BLaER1 treated with 17β-estradiol and CSF1 and Interleukin-3, amounts not matched to agents 10 nM and 100 nM (cell line): ENCODE data around the gene USP6.
"Not testable (repeated sequence)": the region's sequence is repeated elsewhere in the genome, so short reads cannot be mapped to it uniquely, and the experiment has no call there.

ENCODE experiments used
- H3K27ac ChIP-seq, 11 experiments: shearing (Covaris generic); formaldehyde crosslinking; 2 replicates each; pipeline ENCODE4 v1.8.1; 2022
- H3K27me3 ChIP-seq, 11 experiments: shearing (Covaris generic); formaldehyde crosslinking; 2 replicates each; pipeline ENCODE4 v1.8.1; 2022
- H3K36me3 ChIP-seq, 11 experiments: shearing (Covaris generic); formaldehyde crosslinking; 2 replicates each; pipeline ENCODE4 v1.8.1; 2022
- H3K4me1 ChIP-seq, 10 experiments: shearing (Covaris generic); formaldehyde crosslinking; 2 replicates each; pipeline ENCODE4 v1.8.1; 2022
- H3K4me2 ChIP-seq, 11 experiments: shearing (Covaris generic); formaldehyde crosslinking; 2 replicates each; pipeline ENCODE4 v1.8.1; 2022
- H3K4me3 ChIP-seq, 10 experiments: shearing (Covaris generic); formaldehyde crosslinking; 2 replicates each; pipeline ENCODE4 v1.8.1; 2022
- H3K9ac ChIP-seq, 11 experiments: shearing (Covaris generic); formaldehyde crosslinking; 2 replicates each; pipeline ENCODE4 v1.8.1; 2022
- H3K9me3 ChIP-seq, 11 experiments: shearing (Covaris generic); formaldehyde crosslinking; replicated peaks in 1 of 11; 2 replicates each; pipeline ENCODE4 v1.8.1; 2022
- H4K20me1 ChIP-seq, 11 experiments: shearing (Covaris generic); formaldehyde crosslinking; 2 replicates each; pipeline ENCODE4 v1.8.1; 2022
- Cebpa-rat ChIP-seq, 11 experiments: shearing (Covaris generic); IDR thresholded peaks; 2 replicates each; pipeline ENCODE4 v1.8.1; 2022

Gene USP6

DNA sequence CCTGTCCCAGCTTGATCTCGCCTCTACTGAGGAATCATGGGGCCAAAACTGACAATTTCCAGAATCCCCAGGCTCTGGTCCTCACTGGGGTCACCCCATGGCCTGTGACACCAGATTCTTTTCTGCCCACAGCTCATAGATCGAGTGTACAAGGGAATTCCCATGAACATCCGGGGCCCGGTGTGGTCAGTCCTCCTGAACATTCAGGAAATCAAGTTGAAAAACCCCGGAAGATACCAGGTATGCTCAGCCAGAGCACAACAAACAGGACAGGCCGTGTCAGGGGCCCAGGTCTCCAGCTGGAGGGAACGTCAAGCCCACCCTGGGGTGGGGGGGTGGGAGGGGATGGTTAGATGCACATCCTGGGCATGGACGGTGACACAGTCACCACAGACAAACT, 17.5 kb downstream of the USP6 start:
- no peak overlapping the region for H3K9ac ChIP-seq
- no peaks in the 10 kb centered on the region for H4K20me1 ChIP-seq
- no peaks in the 10 kb centered on the region for H3K36me3 ChIP-seq
- no peak for TF ChIP-seq Cebpa-rat (IDR thresholded peaks at IDR 0.05)
- H3K4me2 ChIP-seq, result no peak overlapping the region
- H3K27ac ChIP-seq, result no peak overlapping the region
- H3K4me1 ChIP-seq, result no peaks in the 10 kb centered on the region
- H3K9me3 ChIP-seq, result no peaks in the 10 kb centered on the region
- H3K4me3 ChIP-seq, result no peak overlapping the region
- H3K27me3 ChIP-seq, result no peaks in the 10 kb centered on the region

DNA sequence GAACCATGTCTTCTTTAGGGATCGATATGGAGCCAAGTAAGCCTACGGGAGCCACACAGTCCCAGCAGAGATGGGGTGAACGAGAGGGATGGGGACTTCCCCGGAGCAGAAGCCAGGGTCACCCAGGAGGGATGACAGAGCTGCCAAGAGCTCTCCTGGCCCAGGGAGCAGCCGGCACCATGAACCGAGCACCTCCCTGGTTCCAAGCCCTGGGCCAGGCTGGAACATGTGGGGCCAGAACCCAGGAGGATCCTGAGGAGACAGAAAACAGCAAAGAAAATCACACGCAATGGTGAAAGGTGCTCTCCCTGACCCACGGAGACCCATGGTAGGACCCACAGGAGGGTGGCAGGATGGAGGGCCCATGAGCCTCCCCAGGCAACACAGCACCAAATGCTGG, 18.1 kb downstream of the USP6 start:
- not testable (repeated sequence) for H3K27me3 ChIP-seq, H3K36me3 ChIP-seq, H3K27ac ChIP-seq, H3K9ac ChIP-seq, H3K9me3 ChIP-seq, H3K4me2 ChIP-seq, H4K20me1 ChIP-seq, H3K4me3 ChIP-seq, H3K4me1 ChIP-seq

DNA sequence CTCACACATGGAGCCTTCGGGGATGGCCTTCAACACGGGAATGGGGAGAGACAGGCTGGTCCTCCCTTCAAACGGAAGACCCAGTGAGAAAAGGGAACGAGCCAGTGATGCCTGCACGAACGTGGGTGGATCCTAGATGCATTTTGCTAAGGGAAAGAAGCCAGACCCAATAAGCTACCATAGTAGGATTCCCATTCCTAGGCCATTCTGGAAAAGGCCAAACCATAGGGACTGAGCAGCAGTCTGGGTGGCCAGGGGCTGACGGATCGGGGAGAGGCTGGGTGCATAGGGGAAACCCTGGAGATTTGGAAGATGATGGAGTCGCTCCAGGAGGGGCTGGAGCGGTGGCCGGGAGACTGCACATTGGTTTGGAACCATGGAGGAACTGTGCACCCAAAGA, 18.7 kb downstream of the USP6 start:
- H3K4me2 ChIP-seq, H3K27ac ChIP-seq, H3K4me1 ChIP-seq, H4K20me1 ChIP-seq, H3K9ac ChIP-seq, H3K4me3 ChIP-seq, H3K36me3 ChIP-seq, H3K9me3 ChIP-seq, H3K27me3 ChIP-seq: not testable (repeated sequence)

DNA sequence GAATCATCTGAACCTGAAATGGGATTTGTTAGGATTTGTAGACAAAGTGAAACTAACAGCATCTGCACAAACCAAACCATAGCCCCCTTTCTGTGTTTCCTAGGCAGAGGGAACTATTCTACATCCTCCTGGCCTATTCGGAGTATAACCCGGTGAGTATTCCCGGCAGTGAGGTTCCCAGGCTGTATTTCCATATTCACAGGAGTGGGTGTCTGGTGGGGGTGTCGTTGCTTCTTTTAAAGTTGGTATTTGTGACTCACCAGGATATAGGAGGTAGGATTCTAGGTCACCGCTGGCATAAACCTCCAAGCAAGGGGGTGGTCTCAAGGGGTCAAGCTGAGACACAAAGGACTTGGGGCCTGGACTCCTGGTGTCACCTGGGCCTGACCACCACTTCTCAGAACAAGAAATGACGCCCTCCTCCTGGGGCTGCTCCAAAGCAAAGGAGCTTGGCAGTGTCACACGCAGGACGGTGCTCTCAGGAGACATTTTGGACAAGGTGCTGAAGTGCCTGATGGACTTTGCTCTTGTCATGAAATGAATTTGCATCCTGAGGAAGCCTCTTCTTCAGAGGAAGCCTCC, 19.4 kb downstream of the USP6 start:
- not testable (repeated sequence) for H4K20me1 ChIP-seq, H3K9ac ChIP-seq, H3K9me3 ChIP-seq, H3K4me3 ChIP-seq, H3K27ac ChIP-seq, H3K4me1 ChIP-seq, H3K4me2 ChIP-seq, H3K36me3 ChIP-seq, H3K27me3 ChIP-seq

DNA sequence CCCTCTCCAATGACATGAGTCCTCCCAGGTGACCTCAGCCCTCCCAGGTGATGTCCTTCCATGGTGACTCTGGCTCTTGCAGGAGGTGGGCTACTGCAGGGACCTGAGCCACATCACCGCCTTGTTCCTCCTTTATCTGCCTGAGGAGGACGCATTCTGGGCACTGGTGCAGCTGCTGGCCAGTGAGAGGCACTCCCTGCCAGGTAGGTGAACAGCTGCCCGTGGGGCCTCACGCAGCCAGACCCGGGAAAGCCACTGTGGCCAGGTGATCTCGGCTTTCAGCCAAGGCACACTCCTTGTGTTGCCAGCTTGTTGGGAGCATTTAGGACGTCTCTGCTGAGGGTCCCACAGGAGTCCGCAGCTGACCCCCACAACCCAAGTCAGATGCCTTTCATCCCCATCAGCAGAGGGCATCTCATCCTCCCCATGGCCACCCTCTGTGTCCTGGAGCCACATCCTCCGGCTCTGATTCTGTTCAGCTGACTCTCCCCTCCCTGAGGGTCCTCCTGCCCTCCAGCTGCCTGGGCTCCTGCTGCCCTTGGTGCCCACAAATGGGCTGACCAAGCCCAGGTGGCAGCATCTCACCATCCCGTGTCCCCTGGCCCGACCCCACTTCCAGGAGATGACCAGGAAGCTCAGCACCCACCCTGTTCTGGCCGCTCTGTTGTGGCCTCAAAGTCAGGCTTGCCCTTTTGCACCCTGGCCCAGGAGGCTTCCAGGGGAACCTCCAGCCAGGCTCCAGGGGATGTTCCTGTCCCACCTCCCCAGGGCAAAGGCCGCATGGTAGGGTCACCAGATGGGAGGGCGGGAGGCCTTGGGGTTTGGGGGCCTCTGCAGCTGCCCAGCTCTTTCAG, 20.1 kb downstream of the USP6 start:
- H3K27ac ChIP-seq, result no peak overlapping the region
- H3K4me2 ChIP-seq, result no peak overlapping the region
- H3K27me3 ChIP-seq, result no peaks in the 10 kb centered on the region
- H3K4me3 ChIP-seq, result no peak overlapping the region
- H3K36me3 ChIP-seq, result no peaks in the 10 kb centered on the region
- no peak for TF ChIP-seq Cebpa-rat (IDR thresholded peaks at IDR 0.05)
- H4K20me1 ChIP-seq, result no peaks in the 10 kb centered on the region
- no peaks in the 10 kb centered on the region; a peak in 1 of 20 replicates for H3K4me1 ChIP-seq
- no peak overlapping the region for H3K9ac ChIP-seq
- H3K9me3 ChIP-seq, result no peaks in the 10 kb centered on the region

DNA sequence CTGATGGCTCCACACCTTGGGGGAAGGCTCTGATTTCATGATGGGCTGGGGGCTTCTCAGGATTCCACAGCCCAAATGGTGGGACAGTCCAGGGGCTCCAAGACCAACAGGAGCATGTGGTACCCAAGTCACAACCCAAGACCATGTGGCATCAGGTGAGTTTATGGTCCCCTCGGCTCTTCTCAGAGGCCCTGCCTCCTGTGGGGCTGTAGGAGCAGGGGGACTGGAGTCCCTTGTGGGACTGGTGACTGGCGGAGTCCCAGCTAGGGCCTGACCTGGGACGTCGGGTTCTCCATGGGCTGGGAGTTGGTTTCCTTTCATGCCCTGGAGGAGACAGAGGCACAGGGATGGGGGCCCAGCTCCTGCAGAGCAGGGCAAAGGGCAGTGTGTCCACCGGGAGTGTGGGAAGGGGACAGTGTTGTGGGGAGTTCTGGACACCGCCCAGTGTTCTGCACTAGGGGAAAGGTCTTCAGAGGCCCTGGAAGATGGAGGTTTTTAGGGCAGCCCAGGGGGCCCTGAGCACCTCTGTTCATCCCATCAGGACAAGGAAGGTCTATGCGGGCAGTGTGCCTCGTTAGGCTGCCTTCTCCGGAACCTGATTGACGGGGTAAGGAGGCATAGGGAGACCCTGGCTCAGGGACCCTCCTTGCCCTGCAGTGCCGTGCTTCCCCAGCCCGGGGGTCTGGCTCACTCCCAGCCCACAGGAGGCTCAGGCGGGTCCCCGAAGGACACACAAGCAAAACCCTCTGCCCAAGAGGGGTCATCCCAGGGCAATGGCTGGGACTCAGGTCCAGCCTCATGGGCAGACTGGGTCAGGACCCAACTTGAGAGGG, 21.0 kb downstream of the USP6 start:
- H3K9me3 ChIP-seq, H3K4me3 ChIP-seq, H3K4me2 ChIP-seq, H3K27me3 ChIP-seq, H4K20me1 ChIP-seq, H3K36me3 ChIP-seq, H3K4me1 ChIP-seq, H3K27ac ChIP-seq, H3K9ac ChIP-seq: not testable (repeated sequence)

DNA sequence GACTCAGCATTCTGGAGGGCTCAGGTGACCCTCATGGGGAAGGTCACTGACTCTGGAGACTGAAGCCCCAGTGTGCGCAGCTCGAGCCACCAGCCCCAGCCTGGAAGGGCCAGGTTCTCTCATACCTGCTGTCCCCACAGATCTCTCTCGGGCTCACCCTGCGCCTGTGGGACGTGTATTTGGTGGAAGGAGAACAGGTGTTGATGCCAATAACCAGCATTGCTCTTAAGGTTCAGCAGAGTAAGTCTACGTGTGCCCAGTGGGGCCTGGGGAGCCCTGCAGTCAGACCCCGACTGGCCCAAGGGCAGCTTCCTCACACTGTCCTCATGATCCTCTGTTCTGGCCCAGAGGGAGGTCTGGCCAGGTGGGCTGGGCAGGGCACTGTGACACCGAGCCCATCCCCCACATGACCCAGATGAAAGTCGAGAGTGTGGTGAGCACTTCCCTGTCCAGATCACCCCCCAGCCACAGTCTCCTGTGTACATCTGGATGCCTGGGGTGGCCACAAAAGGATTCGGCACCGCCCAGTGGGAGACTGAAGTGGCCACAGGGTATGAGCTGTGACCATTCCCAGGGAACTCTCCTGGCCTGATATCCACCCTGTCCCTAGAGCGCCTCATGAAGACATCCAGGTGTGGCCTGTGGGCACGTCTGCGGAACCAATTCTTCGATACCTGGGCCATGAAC, 21.8 kb downstream of the USP6 start:
- not testable (repeated sequence) for H3K27me3 ChIP-seq, H3K9ac ChIP-seq, H3K4me3 ChIP-seq, H4K20me1 ChIP-seq, H3K4me2 ChIP-seq, H3K36me3 ChIP-seq, H3K4me1 ChIP-seq, H3K9me3 ChIP-seq, H3K27ac ChIP-seq

DNA sequence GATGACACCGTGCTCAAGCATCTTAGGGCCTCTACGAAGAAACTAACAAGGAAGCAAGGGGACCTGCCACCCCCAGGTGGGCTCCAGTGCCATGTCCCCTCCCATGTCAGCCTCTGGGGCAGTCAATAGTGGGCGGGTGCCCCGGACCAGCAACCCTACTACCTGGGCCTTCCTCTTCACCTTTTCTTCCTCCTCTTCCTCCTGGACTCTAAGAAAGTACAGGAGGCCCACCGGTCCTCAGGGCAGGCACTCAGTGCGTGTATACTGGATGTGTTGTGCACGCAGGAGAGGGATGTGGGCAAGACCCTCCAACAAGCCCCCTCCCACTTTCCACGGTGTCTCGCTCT, 22.3 kb downstream of the USP6 start:
- H3K4me1 ChIP-seq, H3K9ac ChIP-seq, H3K27ac ChIP-seq, H3K4me2 ChIP-seq, H3K27me3 ChIP-seq, H3K36me3 ChIP-seq, H4K20me1 ChIP-seq, H3K4me3 ChIP-seq, H3K9me3 ChIP-seq: not testable (repeated sequence)

DNA sequence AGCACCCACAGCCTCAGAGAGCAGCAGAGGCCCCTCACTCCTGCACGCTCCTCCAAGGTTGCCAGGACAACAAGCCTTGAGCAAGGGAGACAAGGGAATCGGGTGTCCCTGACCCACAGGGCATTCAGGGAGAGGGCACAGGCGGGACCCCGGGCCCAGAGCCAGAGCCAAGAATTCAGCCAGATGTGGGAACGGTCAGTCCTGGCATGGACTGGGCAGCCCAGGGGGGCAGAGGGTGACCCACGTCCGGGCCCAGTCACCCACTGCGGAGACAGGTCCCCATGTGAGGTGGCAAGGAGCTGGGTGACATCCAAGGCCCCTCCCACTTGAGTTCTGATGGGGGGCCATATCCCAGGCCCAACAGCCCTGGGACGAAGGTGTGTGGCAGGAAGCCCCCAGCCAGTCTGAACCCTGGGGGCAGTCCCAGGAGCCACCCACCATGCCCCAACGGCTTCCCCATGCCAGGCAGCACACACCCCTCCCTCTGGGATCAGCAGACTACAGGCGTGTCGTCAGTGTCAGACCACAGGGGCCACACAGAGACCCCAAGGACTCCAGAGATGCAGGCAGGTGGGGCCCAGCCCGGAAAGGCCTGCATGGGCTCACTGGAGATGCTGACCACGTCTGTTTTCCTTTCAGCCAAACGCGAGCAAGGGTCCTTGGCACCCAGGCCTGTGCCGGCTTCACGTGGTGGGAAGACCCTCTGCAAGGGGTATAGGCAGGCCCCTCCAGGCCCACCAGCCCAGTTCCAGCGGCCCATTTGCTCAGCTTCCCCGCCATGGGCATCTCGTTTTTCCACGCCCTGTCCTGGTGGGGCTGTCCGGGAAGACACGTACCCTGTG, 23.0 kb downstream of the USP6 start:
- no peak for TF ChIP-seq Cebpa-rat (IDR thresholded peaks at IDR 0.05)
- no peaks in the 10 kb centered on the region; a peak in 1 of 20 replicates for H3K4me1 ChIP-seq
- H3K9ac ChIP-seq, result no peak overlapping the region
- H3K27me3 ChIP-seq, result no peaks in the 10 kb centered on the region
- H4K20me1 ChIP-seq, result no peaks in the 10 kb centered on the region
- H3K36me3 ChIP-seq, result no peaks in the 10 kb centered on the region
- H3K4me3 ChIP-seq, result no peak overlapping the region
- no peak overlapping the region for H3K4me2 ChIP-seq
- H3K9me3 ChIP-seq, result no peaks in the 10 kb centered on the region
- H3K27ac ChIP-seq, result no peak overlapping the region
